GM12878 (cell line): ENCODE results near the gene PLVAP. TPM values are rescaled to one million over a fixed set of nuclear protein-coding genes. Genes with fewer than 3 reads are reported as not detected.

Experiments
- CREB1 ChIP-seq: IDR thresholded peaks from 2 replicates; pipeline ENCODE4 v1.6.1; 2012; ENCODE audit warnings: low read depth, mild to moderate bottlenecking, inconsistent platforms
- E2F8 ChIP-seq: fragments of 450-650 bp; IDR thresholded peaks from 2 replicates; pipeline ENCODE4 v1.6.1; 2018; ENCODE audit warnings: mild to moderate bottlenecking, low read depth, moderate library complexity; ENCODE audit not compliant: partially characterized antibody
- EED ChIP-seq: sonication (generic); IDR thresholded peaks from 2 replicates; pipeline ENCODE4 v1.6.1; 2016; ENCODE audit warnings: antibody characterized with exemption, low read depth
- EGR1 ChIP-seq, 2 experiments: IDR thresholded peaks; 1 replicate in 1 of 2; 2 replicates in 1 of 2; pipeline ENCODE4 v1.6.1; 2011 to 2012; ENCODE audit warnings: low read depth in 2 of 2, low read length in 2 of 2, borderline replicate concordance in 1 of 2, mild to moderate bottlenecking in 1 of 2, moderate library complexity in 1 of 2
- HDAC2 ChIP-seq: fragments of 200-600 bp; sonication (generic); IDR thresholded peaks from 2 replicates; pipeline ENCODE4 v1.6.1; 2017
- IRF4 ChIP-seq: IDR thresholded peaks from 2 replicates; pipeline ENCODE4 v1.6.1; 2011; ENCODE audit warnings: low read depth, low read length
- IRF5 ChIP-seq: fragments of 450-650 bp; IDR thresholded peaks from 2 replicates; pipeline ENCODE4 v1.6.1; 2017; ENCODE audit warnings: borderline replicate concordance
- MEF2A ChIP-seq: IDR thresholded peaks from 2 replicates; pipeline ENCODE4 v1.6.1; 2011; ENCODE audit warnings: low read depth, mild to moderate bottlenecking, low read length, moderate library complexity; ENCODE audit not compliant: insufficient read depth
- NRF1 ChIP-seq: conservative IDR thresholded peaks from 2 replicates; pipeline ENCODE4 v1.6.1; 2011; ENCODE audit warnings: mild to moderate bottlenecking, low read depth, low read length, improper control_type of control experiment
- PBX3 ChIP-seq: IDR thresholded peaks from 2 replicates; pipeline ENCODE4 v1.6.1; 2011; ENCODE audit warnings: mild to moderate bottlenecking, low read depth, low read length, moderate library complexity; ENCODE audit not compliant: insufficient replicate concordance
- PKNOX1 ChIP-seq: fragments of 450-650 bp; IDR thresholded peaks from 2 replicates; pipeline ENCODE4 v1.6.1; 2016; ENCODE audit warnings: mild to moderate bottlenecking
- RELB ChIP-seq: fragments of 450-650 bp; IDR thresholded peaks from 2 replicates; pipeline ENCODE4 v1.6.1; 2017; ENCODE audit warnings: low read depth, mild to moderate bottlenecking, moderate library complexity
- RUNX3 ChIP-seq: IDR thresholded peaks from 2 replicates; pipeline ENCODE4 v1.6.1; 2012; ENCODE audit warnings: low read length, inconsistent platforms
- SIN3A ChIP-seq: IDR thresholded peaks from 2 replicates; pipeline ENCODE4 v1.6.1; 2012; ENCODE audit warnings: low read depth, low read length, improper control_type of control experiment
- SIX5 ChIP-seq: IDR thresholded peaks from 2 replicates; pipeline ENCODE4 v1.6.1; 2011; ENCODE audit warnings: mild to moderate bottlenecking, low read depth, low read length, moderate library complexity; ENCODE audit not compliant: severe bottlenecking
- ZBTB40 ChIP-seq: fragments of 450-650 bp; IDR thresholded peaks from 2 replicates; pipeline ENCODE4 v1.6.1; 2016; ENCODE audit warnings: mild to moderate bottlenecking, moderate library complexity, borderline replicate concordance
- polyA plus RNA-seq, 11 experiments: library from polyadenylated mRNA; depleted of rRNA in 4 of 11; unstranded in 6 of 11; stranded (reverse) in 5 of 11; fragments of >200 nt; fragmentation: Nextera tagmentation in 4 of 11; fragmentation: Illumina TruSeq in 1 of 11; extraction: Ambion mirVana in 4 of 11; extraction: Trizol in 1 of 11; gene quantifications; 1 replicate in 1 of 11; 2 replicates in 10 of 11; pipeline versions ENCODE4 v1.2.1 to v1.2.3, GENCODE V29; 2011 to 2016; ENCODE audit warnings: inconsistent platforms in 2 of 11, missing spikeins in 2 of 11, low read depth in 1 of 11
- total RNA-seq, 4 experiments: library from RNA; depleted of rRNA in 3 of 4; stranded (reverse); fragments of >200 nt in 3 of 4; fragmentation: Illumina TruSeq in 1 of 4; extraction: Trizol in 1 of 4; gene quantifications; 2 replicates each; pipeline versions ENCODE4 v1.2.1 to v1.2.3, GENCODE V29; 2013 to 2021

PLVAP gene
- total and polyA plus RNA-seq, 10 of the 15 experiments (the other 5 are each of a cell fraction or from before 2014, with no cell fraction given), result 0.03 to 0.54 (median 0.06) TPM; not detected in 4

GRCh38 chr19:17406046-17406886 lies 29.1 kb upstream of the PLVAP start (continued):
- TF ChIP-seq E2F8 (no peak), SIN3A (no peak), IRF5 (no peak), SIX5 (no peak), PBX3 (no peak), RUNX3 (peak; percentile 93), RELB (no peak), HDAC2 (no peak), IRF4 (no peak), PKNOX1 (no peak), ZBTB40 (no peak), NRF1 (no peak), CREB1 (no peak), MEF2A (no peak), EED (0 out of 2 replicates have a peak, but pooled peaks have one; percentile 28), EGR1 (IDR thresholded peaks at IDR 0.05; ENCODE audit: borderline replicate concordance in 1 of 2, low read depth in 2 of 2, low read length in 2 of 2) (no peak)
